OCI-LY1 (cell line): Measurements from ENCODE around the gene SERGEF.

ENCODE experiments used
- CTCF ChIP-seq: fragments of 200-600 bp; sonication (generic), shearing (Covaris generic); IDR thresholded peaks from 2 replicates; pipeline ENCODE4 v1.5.1; 2017; ENCODE audit warnings: mild to moderate bottlenecking, antibody characterized with exemption, low read length, moderate library complexity, mixed read lengths
- EZH2 ChIP-seq: fragments of 200-600 bp; sonication (generic), shearing (Covaris generic); IDR thresholded peaks from 2 replicates; pipeline ENCODE4 v1.8.0; 2017; ENCODE audit warnings: borderline replicate concordance, mixed run types, mild to moderate bottlenecking, antibody characterized with exemption, low read length, moderate library complexity, mixed read lengths

GRCh38 chr11:17794981-17795380 lies 217.9 kb downstream of the SERGEF start:
- TF ChIP-seq CTCF (no peak), EZH2 (no peak)
